ENCODE measurements around the gene RAB20. TPM values are rescaled to one million over a fixed set of nuclear protein-coding genes. Genes with fewer than 3 reads are reported as not detected.
"Not testable (repeated sequence)": the region's sequence is repeated elsewhere in the genome, so short reads cannot be mapped to it uniquely, and the experiment has no call there.

Gene RAB20
- total and polyA plus RNA-seq, 7 donors = 1.2 to 20.5 (median 2.9) TPM

DNA sequence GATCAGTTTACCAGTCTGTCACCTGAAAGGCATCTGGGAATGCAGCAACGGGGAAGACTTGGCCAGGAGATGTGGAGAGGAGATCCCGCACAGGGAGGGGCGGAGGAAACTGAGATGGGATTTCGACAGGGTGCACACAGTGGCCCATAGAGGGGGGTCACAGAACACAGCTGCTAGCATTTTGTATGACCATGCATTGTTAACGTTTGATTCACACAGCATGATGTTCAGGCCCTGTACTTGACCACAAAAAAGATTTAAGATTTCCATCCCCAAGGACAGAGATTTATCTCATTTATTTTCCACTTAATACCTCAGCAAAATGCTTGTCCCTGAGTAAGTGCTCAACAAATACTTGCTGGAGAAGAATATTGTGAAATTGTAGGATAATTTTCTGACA is 63.2 kb downstream of the RAB20 start:
- intact Hi-C loops (cut with DNase I) = no loop called here

DNA sequence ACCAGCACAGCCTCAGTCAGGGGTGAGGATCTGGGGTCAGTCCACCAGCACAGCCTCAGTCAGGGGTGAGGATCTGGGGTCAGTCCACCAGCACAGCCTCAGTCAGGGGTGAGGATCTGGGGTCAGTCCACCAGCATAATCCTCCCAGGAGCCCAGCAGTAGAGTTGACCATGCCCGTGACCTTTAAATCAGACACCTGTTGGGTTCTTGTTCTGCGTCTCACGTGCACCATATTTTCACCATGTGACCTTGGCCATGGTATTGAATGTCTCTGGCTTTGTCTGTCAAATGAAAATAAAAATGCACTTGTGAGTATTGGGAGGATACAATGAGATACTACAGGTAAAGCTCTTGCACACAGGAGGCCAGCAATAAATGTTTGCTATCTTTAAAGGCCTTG is 63.6 kb downstream of the RAB20 start:
- H3K27ac ChIP-seq = peak overlapping the region; percentile 75
- peaks cover 4 to 56% of the 10 kb centered on the region in 2 donors for H3K36me3 ChIP-seq (ENCODE audit: insufficient read depth in 1 of 2, low read depth in 1 of 2)
- ATAC-seq = peak; percentile 65 to 77 (median 67)
- H3K27me3 ChIP-seq (ENCODE audit: insufficient read depth in 3 of 3, low read length in 2 of 3); H3K4me1 ChIP-seq; intact Hi-C loops (cut with DNase I); H3K4me3 ChIP-seq; DNase-seq; H3K9me3 ChIP-seq: not testable (repeated sequence)
- WGBS, 3 donors = 41 to 75% (median 41%) methylated on average over 3 of the region's 3 CpGs

More for the DNA sequence above, 63.2 kb downstream of the RAB20 start:
- DNase-seq (peak; percentile 58 to 80), ATAC-seq (peak; percentile 95 to 97 (median 96))
- TF ChIP-seq, protein P1, sequence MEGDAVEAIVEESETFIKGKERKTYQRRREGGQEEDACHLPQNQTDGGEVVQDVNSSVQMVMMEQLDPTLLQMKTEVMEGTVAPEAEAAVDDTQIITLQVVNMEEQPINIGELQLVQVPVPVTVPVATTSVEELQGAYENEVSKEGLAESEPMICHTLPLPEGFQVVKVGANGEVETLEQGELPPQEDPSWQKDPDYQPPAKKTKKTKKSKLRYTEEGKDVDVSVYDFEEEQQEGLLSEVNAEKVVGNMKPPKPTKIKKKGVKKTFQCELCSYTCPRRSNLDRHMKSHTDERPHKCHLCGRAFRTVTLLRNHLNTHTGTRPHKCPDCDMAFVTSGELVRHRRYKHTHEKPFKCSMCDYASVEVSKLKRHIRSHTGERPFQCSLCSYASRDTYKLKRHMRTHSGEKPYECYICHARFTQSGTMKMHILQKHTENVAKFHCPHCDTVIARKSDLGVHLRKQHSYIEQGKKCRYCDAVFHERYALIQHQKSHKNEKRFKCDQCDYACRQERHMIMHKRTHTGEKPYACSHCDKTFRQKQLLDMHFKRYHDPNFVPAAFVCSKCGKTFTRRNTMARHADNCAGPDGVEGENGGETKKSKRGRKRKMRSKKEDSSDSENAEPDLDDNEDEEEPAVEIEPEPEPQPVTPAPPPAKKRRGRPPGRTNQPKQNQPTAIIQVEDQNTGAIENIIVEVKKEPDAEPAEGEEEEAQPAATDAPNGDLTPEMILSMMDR (IDR thresholded peaks at IDR 0.05) = no peak
- WGBS, 3 donors = 40 to 50% (median 47%) methylated on average over 5 of the region's 5 CpGs
- Histone ChIP-seq H3K4me1 (peaks cover 5% of the 10 kb centered on the region), H3K9me3 (no peaks in the 10 kb centered on the region), H3K4me3 (no peak overlapping the region), H3K36me3 (ENCODE audit: insufficient read depth in 1 of 2, low read depth in 1 of 2) (peaks cover 4 to 57% of the 10 kb centered on the region in 2 donors), H3K27ac (peak overlapping the region; percentile 75), H3K27me3 (ENCODE audit: insufficient read depth in 3 of 3, low read length in 2 of 3) (no peaks in the 10 kb centered on the region)

DNA sequence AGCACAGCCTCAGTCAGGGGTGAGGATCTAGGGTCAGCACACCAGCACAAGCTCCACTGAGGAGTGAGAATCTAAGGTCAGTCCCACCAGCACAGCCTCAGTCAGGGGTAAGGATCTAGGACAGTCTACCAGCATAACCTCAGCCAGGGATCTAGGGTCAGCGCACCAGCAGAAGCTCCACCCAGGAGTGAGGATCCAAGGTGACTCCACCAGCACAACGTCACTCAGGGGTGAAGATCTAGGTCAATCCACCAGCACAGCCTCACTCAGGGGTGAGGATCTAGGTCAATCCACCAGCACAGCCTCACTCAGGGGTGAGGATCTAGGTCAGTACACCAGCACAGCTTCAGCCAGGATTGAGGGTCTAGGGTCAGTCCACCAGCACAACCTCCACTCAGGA is 64.5 kb downstream of the RAB20 start:
- intact Hi-C loops (cut with DNase I) = no loop called here
- Histone ChIP-seq H3K4me3 (no peak overlapping the region), H3K36me3 (ENCODE audit: insufficient read depth in 1 of 2, low read depth in 1 of 2) (peaks cover 4 to 54% of the 10 kb centered on the region in 2 donors), H3K27me3 (ENCODE audit: insufficient read depth in 3 of 3, low read length in 2 of 3) (no peaks in the 10 kb centered on the region), H3K27ac (no peak overlapping the region), H3K4me1 (peaks cover 5% of the 10 kb centered on the region), H3K9me3 (no peaks in the 10 kb centered on the region)
- TF ChIP-seq, protein P1 (IDR thresholded peaks at IDR 0.05) = no peak
- no peak for ATAC-seq
- 83 to 97% (median 96%) methylated on average over 2 of the region's 2 CpGs for WGBS, 3 donors
- no peak for DNase-seq

DNA sequence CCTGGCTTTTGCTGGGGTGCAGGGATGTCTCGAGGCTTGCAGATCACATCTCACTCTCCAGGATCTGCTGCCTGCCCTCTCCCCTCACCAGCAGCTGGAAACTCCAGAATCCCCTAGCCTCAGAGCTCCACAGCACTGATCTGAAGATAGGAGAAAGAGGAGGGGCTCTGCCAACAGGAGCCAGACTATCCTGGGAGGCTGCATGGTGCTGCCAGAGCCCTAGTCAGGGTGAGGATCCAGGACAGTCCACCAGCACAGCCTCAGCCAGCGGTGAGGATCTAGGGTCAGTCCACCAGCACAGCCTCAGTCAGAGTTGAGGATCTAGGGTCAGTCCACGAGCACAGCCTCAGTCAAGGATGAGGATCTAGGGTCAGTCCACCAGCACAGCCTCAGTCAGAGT is 65.2 kb downstream of the RAB20 start:
- no peak overlapping the region for H3K27ac ChIP-seq
- DNase-seq (no peak), ATAC-seq (no peak)
- 89 to 100% (median 98%) methylated on average over 3 of the region's 3 CpGs for WGBS, 3 donors
- H3K36me3 ChIP-seq (ENCODE audit: insufficient read depth in 1 of 2, low read depth in 1 of 2) = peaks cover 4 to 60% of the 10 kb centered on the region in 2 donors
- no peak overlapping the region for H3K4me3 ChIP-seq
- H3K9me3 ChIP-seq = no peaks in the 10 kb centered on the region
- intact Hi-C loops (cut with DNase I) = no loop called here
- TF ChIP-seq, protein P1 (IDR thresholded peaks at IDR 0.05) = no peak
- H3K4me1 ChIP-seq = peaks cover 5% of the 10 kb centered on the region
- H3K27me3 ChIP-seq (ENCODE audit: insufficient read depth in 3 of 3, low read length in 2 of 3) = no peaks in the 10 kb centered on the region

DNA sequence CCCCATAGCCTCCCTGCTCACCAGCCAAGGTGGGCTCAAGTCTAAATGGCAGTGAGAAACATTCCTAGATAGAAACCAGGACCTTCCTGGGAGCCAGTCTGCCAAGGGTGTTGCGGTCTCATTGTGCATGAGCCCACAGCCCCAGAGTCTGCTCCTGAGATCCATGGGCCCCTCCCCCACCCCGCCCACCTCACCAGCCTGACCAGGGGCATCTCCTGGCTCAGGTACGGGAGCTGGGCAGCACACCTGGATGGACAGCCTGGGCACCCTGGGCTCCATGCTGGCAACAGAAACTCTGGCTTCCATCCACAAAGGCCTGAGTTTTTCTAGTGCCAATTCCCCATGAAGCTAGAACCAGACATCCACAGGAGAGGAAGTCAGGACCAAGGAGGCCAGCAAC is 65.6 kb downstream of the RAB20 start:
- Histone ChIP-seq H3K4me1 (peaks cover 5% of the 10 kb centered on the region), H3K36me3 (ENCODE audit: insufficient read depth in 1 of 2, low read depth in 1 of 2) (peaks cover 4 to 62% of the 10 kb centered on the region in 2 donors), H3K4me3 (no peak overlapping the region), H3K27ac (no peak overlapping the region), H3K9me3 (no peaks in the 10 kb centered on the region), H3K27me3 (ENCODE audit: insufficient read depth in 3 of 3, low read length in 2 of 3) (no peaks in the 10 kb centered on the region)
- TF ChIP-seq, protein P1 (IDR thresholded peaks at IDR 0.05) = no peak
- ATAC-seq (no peak), DNase-seq (no peak)
- 94 to 100% (median 100%) methylated on average over 3 of the region's 3 CpGs for WGBS, 3 donors
- intact Hi-C loops (cut with DNase I) = no loop called here
